Panc1 (cell line): ENCODE results near the gene HSPBP1. TPM values are rescaled to one million over a fixed set of nuclear protein-coding genes. Genes with fewer than 3 reads are reported as not detected.

Experiments used
- ATAC-seq: fragments of 200-7000 bp; cut with Tn5 transposase; 2 replicates; pipeline ENCODE4 v1.9.1; 2020; ENCODE audit warnings: mild to moderate bottlenecking, moderate library complexity
- BruUV-seq: library from RNA; stranded (reverse); fragments of 400-500 nt; replicated peaks from 2 replicates; lab custom pipeline; 2021; lab: Mats Ljungman, UMichigan
- CTCF ChIA-PET: fragments of 300-600 bp; sonication (Branson Sonifier 250); formaldehyde crosslinking; loops from one replicate; lab custom pipeline; 2022; ENCODE audit warnings: antibody characterized with exemption; lab: Charles Lee
- POLR2A ChIA-PET: fragments of 300-600 bp; sonication (Branson Sonifier 250); formaldehyde crosslinking; loops from one replicate; lab custom pipeline; 2022; ENCODE audit warnings: antibody characterized with exemption; lab: Charles Lee
- DNase-seq: peaks from one replicate; pipeline ENCODE4 v3.0.0-alpha.2; 2010; ENCODE audit warnings: low read depth, low spot score
- H3K27ac ChIP-seq: 2 replicates; pipeline ENCODE4 v1.5.1; 2011; ENCODE audit warnings: mild to moderate bottlenecking, low read length, inconsistent platforms
- H3K27me3 ChIP-seq: fragments of 200-500 bp; sonication (Bioruptor generic); 2 replicates; pipeline ENCODE4 v1.6.0; 2014; ENCODE audit warnings: low read length, inconsistent platforms; ENCODE audit not compliant: control insufficient read depth, insufficient read depth
- H3K36me3 ChIP-seq: fragments of 200-500 bp; sonication (Bioruptor generic); 2 replicates; pipeline ENCODE4 v1.5.1; 2014; ENCODE audit warnings: inconsistent platforms, mild to moderate bottlenecking, low read length, moderate library complexity; ENCODE audit not compliant: control insufficient read depth, insufficient read depth
- H3K4me1 ChIP-seq: 2 replicates; pipeline ENCODE4 v1.5.1; 2011; ENCODE audit warnings: inconsistent platforms, mild to moderate bottlenecking, low read length, moderate library complexity; ENCODE audit not compliant: control insufficient read depth, insufficient read depth
- H3K4me3 ChIP-seq, 2 experiments: 2 replicates each; pipeline ENCODE4 v1.5.1; 2011 to 2012; ENCODE audit warnings: low read depth in 2 of 2, low read length in 2 of 2, mild to moderate bottlenecking in 2 of 2, inconsistent platforms in 1 of 2, moderate library complexity in 1 of 2
- H3K9me3 ChIP-seq: fragments of 200-500 bp; sonication (Bioruptor generic); 2 replicates; pipeline ENCODE4 v1.5.1; 2014; ENCODE audit warnings: low read depth, mild to moderate bottlenecking, inconsistent platforms, low read length, moderate library complexity; ENCODE audit not compliant: control insufficient read depth, insufficient read depth
- POLR2AphosphoS5 ChIP-seq: IDR thresholded peaks from 2 replicates; pipeline ENCODE4 v1.6.1; 2012; ENCODE audit warnings: mild to moderate bottlenecking, low read depth, low read length, moderate library complexity
- SIN3A ChIP-seq: IDR thresholded peaks from 2 replicates; pipeline ENCODE4 v1.6.1; 2012; ENCODE audit warnings: low read depth, mild to moderate bottlenecking, low read length, moderate library complexity, borderline replicate concordance; ENCODE audit not compliant: insufficient read depth
- TCF7L2 ChIP-seq: IDR thresholded peaks from 2 replicates; pipeline ENCODE4 v1.6.1; 2011; ENCODE audit warnings: mild to moderate bottlenecking, low read depth, low read length, inconsistent platforms
- in situ Hi-C: cut with HindIII; loops from 2 replicates; pipeline ENCODE4 v1.10.0; 2016; ENCODE audit warnings: low sequenced_read_pairs, low pct_unique_long_range_greater_than_20kb
- intact Hi-C: fragments of 100-400 bp; cut with micrococcal nuclease; formaldehyde crosslinking; loops from one replicate; pipeline ENCODE4 v1.10.0; 2022; ENCODE audit not compliant: unreplicated experiment
- total RNA-seq: library from RNA; stranded (reverse); gene quantifications from one replicate; pipeline ENCODE4 v1.2.1, GENCODE V29; 2021; ENCODE audit not compliant: unreplicated experiment
- TF ChIP-seq, protein P1 (sequence below), 2 experiments: IDR thresholded peaks; 2 replicates each; pipeline ENCODE4 v1.6.1; 2011 to 2012; ENCODE audit warnings: low read depth in 2 of 2, control low read depth in 1 of 2, low read length in 1 of 2, mild to moderate bottlenecking in 1 of 2, moderate library complexity in 1 of 2; ENCODE audit not compliant: insufficient read depth in 1 of 2
- TF ChIP-seq, protein P2 (sequence below): fragments of 450-650 bp; IDR thresholded peaks from 2 replicates; pipeline ENCODE4 v1.5.1; 2017; ENCODE audit warnings: mild to moderate bottlenecking

Gene HSPBP1
- total RNA-seq, 1 experiment from 2014 or later = 84.2 TPM

DNA sequence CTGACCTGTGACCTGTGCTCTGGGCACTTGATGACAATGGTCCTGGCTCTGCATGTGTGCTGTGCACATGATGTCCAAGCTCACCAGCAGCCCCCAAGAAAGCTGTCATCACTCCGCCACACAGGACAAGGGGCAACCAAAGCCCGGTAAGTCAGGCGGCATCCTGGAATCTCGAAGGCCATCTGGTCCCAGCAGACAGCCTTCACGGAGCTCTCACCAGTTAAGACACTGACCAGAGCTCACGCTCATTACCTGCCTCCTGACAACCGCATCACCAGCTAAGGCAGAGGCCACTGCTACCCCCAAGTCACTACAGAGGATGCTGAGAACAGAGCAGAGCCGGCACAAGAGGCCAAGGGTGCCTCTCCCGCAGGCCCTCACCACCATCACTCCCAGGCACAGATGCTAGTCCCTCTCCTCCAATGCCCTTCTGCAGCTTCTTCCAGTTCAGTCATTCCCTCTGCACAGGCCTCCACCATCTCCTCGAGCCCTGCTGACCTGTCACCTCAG is 31.7 kb downstream of the HSPBP1 start:
- DNase-seq = no peak
- ChIA-PET CTCF (no interaction called here), POLR2A (interaction anchor here (0.5 kb wide), 1 partner anchor 166 kb away, joined by 3 read pairs; no protein-coding TSS in a partner anchor)
- Histone ChIP-seq H3K27ac (no peak overlapping the region), H3K4me1 (peaks cover 16% of the 10 kb centered on the region; the same call in 1 of the 2 replicates), H3K27me3 (no peaks in the 10 kb centered on the region), H3K4me3 (no peak overlapping the region), H3K36me3 (peaks cover 3% of the 10 kb centered on the region; the same call in 1 of the 2 replicates), H3K9me3 (no peaks in the 10 kb centered on the region)
- in situ Hi-C loops = no loop called here
- intact Hi-C loops = no loop called here
- no TSS peak for BruUV-seq
- TF ChIP-seq, protein P1, sequence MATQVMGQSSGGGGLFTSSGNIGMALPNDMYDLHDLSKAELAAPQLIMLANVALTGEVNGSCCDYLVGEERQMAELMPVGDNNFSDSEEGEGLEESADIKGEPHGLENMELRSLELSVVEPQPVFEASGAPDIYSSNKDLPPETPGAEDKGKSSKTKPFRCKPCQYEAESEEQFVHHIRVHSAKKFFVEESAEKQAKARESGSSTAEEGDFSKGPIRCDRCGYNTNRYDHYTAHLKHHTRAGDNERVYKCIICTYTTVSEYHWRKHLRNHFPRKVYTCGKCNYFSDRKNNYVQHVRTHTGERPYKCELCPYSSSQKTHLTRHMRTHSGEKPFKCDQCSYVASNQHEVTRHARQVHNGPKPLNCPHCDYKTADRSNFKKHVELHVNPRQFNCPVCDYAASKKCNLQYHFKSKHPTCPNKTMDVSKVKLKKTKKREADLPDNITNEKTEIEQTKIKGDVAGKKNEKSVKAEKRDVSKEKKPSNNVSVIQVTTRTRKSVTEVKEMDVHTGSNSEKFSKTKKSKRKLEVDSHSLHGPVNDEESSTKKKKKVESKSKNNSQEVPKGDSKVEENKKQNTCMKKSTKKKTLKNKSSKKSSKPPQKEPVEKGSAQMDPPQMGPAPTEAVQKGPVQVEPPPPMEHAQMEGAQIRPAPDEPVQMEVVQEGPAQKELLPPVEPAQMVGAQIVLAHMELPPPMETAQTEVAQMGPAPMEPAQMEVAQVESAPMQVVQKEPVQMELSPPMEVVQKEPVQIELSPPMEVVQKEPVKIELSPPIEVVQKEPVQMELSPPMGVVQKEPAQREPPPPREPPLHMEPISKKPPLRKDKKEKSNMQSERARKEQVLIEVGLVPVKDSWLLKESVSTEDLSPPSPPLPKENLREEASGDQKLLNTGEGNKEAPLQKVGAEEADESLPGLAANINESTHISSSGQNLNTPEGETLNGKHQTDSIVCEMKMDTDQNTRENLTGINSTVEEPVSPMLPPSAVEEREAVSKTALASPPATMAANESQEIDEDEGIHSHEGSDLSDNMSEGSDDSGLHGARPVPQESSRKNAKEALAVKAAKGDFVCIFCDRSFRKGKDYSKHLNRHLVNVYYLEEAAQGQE (IDR thresholded peaks at IDR 0.05; ENCODE audit: insufficient read depth in 1 of 2, low read depth in 2 of 2, low read length in 1 of 2) = no peak
- TF ChIP-seq SIN3A (no peak), POLR2AphosphoS5 (no peak), TCF7L2 (no peak)
- TF ChIP-seq, protein P2, sequence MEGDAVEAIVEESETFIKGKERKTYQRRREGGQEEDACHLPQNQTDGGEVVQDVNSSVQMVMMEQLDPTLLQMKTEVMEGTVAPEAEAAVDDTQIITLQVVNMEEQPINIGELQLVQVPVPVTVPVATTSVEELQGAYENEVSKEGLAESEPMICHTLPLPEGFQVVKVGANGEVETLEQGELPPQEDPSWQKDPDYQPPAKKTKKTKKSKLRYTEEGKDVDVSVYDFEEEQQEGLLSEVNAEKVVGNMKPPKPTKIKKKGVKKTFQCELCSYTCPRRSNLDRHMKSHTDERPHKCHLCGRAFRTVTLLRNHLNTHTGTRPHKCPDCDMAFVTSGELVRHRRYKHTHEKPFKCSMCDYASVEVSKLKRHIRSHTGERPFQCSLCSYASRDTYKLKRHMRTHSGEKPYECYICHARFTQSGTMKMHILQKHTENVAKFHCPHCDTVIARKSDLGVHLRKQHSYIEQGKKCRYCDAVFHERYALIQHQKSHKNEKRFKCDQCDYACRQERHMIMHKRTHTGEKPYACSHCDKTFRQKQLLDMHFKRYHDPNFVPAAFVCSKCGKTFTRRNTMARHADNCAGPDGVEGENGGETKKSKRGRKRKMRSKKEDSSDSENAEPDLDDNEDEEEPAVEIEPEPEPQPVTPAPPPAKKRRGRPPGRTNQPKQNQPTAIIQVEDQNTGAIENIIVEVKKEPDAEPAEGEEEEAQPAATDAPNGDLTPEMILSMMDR = no peak
- no peak for ATAC-seq

DNA sequence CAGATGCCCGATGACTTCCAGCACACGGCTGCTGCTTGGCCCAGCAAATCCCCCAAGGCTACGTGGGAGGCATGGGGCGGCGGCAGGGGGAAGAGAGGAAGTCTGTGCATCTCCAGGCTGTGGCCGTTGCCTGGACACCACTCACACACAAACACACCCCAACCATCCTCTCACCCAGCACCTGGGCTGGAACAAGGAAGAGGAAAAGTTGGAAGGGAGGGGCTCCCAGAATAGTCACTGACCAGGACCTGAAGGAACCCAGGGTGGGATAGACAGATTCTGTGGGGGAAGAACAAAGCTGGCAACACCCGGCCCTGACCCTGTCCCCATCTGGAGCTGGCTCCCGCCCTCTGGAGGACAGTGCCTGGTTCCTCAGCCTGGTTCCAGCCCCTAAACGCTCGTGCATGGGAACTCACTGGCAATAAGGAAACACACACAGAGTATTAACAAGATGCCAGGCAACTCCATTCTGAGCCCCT is 32.2 kb downstream of the HSPBP1 start:
- Histone ChIP-seq H3K36me3 (peaks cover 3% of the 10 kb centered on the region; the same call in 1 of the 2 replicates), H3K9me3 (no peaks in the 10 kb centered on the region), H3K4me1 (peaks cover 11% of the 10 kb centered on the region; the same call in 1 of the 2 replicates), H3K27ac (no peak overlapping the region), H3K27me3 (no peaks in the 10 kb centered on the region), H3K4me3 (no peak overlapping the region)
- in situ Hi-C loops (no loop called here), intact Hi-C loops (no loop called here)
- ATAC-seq = peak; percentile 36
- no peak for DNase-seq
- ChIA-PET POLR2A (interaction anchor here (0.5 kb wide), 1 partner anchor 166 kb away, joined by 3 read pairs; no protein-coding TSS in a partner anchor), CTCF (no interaction called here)
- no TSS peak for BruUV-seq
- no peak for TF ChIP-seq SIN3A
- TF ChIP-seq, protein P1 (IDR thresholded peaks at IDR 0.05; ENCODE audit: insufficient read depth in 1 of 2, low read depth in 2 of 2, low read length in 1 of 2) = no peak
- TF ChIP-seq TCF7L2 = no peak
- TF ChIP-seq, protein P2 = no peak
- TF ChIP-seq POLR2AphosphoS5 = no peak
